ENCODE data around the gene MTIF3.
"Not testable (repeated sequence)": the region's sequence is repeated elsewhere in the genome, so short reads cannot be mapped to it uniquely, and the experiment has no call there.

The MTIF3 gene

GRCh38 chr13:27411341-27411740, 39.0 kb downstream of the MTIF3 start:
- DNase-seq = no peak

- DNase-seq = no peak
These were observed 41.4 kb downstream of the MTIF3 start for GRCh38 chr13:27409013-27409412.

- no peak for DNase-seq
These were observed 42.3 kb downstream of the MTIF3 start for GRCh38 chr13:27408074-27408473.

- DNase-seq = no peak
These were observed 44.0 kb downstream of the MTIF3 start for GRCh38 chr13:27406178-27406939.

GRCh38 chr13:27405546-27406134, 44.7 kb downstream of the MTIF3 start:
- no peak for DNase-seq

GRCh38 chr13:27404680-27405079, 45.7 kb downstream of the MTIF3 start:
- DNase-seq = no peak

GRCh38 chr13:27403727-27404385, 46.5 kb downstream of the MTIF3 start:
- DNase-seq = no peak

GRCh38 chr13:27403203-27403678, 47.1 kb downstream of the MTIF3 start:
- DNase-seq = no peak

GRCh38 chr13:27401210-27401609, 49.2 kb downstream of the MTIF3 start:
- no peak for DNase-seq

- DNase-seq = not testable (repeated sequence)
These were observed 50.0 kb downstream of the MTIF3 start for GRCh38 chr13:27400405-27400804.

- no peak for DNase-seq
These were observed 52.0 kb downstream of the MTIF3 start for GRCh38 chr13:27398360-27398759.

GRCh38 chr13:27396252-27396846, 54.0 kb downstream of the MTIF3 start:
- DNase-seq = no peak

GRCh38 chr13:27395007-27395510, 55.3 kb downstream of the MTIF3 start:
- DNase-seq = no peak

GRCh38 chr13:27393101-27393500, 57.3 kb downstream of the MTIF3 start:
- no peak for DNase-seq

GRCh38 chr13:27391471-27391870, 58.9 kb downstream of the MTIF3 start:
- DNase-seq = no peak

GRCh38 chr13:27389891-27390290, 60.5 kb downstream of the MTIF3 start:
- DNase-seq = no peak

GRCh38 chr13:27388241-27388640, 62.1 kb downstream of the MTIF3 start:
- DNase-seq = no peak
